HG03520 (cell line): ENCODE measurements around the gene SRGAP3.

Source experiments
- ATAC-seq: cut with Tn5 transposase; IDR thresholded peaks from one replicate; pipeline ENCODE4 v1.9.1; 2021; ENCODE audit warnings: mild to moderate bottlenecking, moderate library complexity; ENCODE audit not compliant: unreplicated experiment

Gene SRGAP3

DNA sequence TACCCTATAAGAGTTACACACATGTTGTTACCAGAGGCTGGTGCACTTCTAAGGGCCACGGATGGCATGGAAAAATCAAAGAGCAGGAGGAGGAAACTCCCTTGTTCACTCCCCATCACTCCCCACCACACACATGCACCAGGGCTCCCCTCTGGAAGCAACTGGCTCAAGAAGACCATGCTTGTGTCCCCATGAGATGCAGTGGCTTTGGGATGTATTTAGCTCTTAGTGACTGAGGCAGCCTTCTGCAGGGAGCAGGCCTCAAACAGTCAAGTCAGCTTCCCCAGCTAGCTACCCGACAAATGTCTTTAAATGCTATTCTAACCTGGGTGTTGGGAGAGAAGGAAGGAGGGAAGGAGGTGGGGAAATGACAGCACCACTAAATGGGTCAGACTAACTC is 253.2 kb downstream of the SRGAP3 start:
- no peak for ATAC-seq

- ATAC-seq: no peak
Observed at GRCh38 chr3:8994226-8994625, 255.2 kb downstream of the SRGAP3 start.

- ATAC-seq: no peak
Observed at GRCh38 chr3:8993331-8993730, 256.1 kb downstream of the SRGAP3 start.

- no peak for ATAC-seq
Observed at GRCh38 chr3:8992854-8993253, 256.6 kb downstream of the SRGAP3 start.

- ATAC-seq: no peak
Observed at GRCh38 chr3:8992199-8992598, 257.2 kb downstream of the SRGAP3 start.

GRCh38 chr3:8990266-8991215 is 258.9 kb downstream of the SRGAP3 start:
- ATAC-seq: no peak

DNA sequence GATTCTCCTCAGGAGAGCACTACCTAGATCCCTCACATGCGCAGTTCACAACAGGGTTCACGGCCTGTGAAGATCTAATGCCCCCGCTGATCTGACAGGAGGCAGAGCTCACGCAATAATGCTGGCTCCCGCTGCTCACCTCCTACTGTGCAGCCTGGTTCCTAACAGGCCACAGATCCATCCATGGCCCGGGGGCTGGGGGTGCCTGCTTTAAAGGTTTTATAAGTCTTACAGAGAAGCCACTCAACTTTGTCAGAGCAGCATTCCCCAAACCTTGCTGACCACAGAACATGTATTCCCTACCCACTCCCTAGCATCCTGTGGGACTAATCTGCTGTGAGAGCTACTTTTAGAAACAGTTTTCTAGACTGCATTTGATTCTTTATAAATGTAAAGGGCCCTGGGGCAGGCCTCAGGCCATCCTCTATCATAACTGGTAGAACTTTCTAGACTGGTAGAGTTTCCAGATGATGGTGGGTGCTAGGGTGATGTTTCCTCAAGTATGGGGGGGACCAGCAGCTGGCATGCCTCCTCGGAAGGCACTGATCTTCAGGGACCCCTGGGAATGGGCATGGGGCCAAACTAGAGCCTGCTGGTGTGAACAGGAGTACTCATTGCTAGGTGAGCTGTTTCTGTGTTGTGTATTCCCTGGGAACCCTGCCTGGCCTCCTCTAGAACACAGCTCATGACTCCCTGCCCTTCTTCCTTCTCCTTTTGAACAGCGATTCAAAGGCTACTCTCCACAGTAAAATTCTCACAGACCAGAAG is 260.5 kb downstream of the SRGAP3 start:
- no peak for ATAC-seq

GRCh38 chr3:8988384-8988655 is 261.1 kb downstream of the SRGAP3 start:
- no peak for ATAC-seq

GRCh38 chr3:8987645-8988383 is 261.6 kb downstream of the SRGAP3 start:
- ATAC-seq: peak; percentile 81

- no peak for ATAC-seq
Observed at GRCh38 chr3:8987226-8987625, 262.2 kb downstream of the SRGAP3 start.

GRCh38 chr3:8986741-8987140 is 262.7 kb downstream of the SRGAP3 start:
- no peak for ATAC-seq

DNA sequence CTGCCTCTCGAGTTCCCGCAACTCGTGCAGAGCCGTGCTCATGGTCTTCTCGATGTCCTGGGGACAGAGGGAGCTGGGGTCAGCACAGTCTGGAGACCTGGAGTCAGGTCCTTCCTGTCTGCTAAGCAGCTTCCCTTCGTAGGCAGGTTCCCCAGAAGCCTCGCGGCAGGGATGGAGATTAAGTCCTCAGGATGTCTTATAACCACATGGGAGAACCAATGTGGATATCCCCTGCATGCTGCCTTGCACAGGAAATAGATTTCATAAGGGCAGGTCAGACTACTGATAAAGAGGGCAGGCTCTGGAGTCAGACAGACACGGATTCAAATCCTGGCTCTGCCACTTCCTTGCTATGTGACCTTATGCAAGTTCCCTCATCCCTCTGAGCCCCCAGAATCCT is 263.6 kb downstream of the SRGAP3 start:
- no peak for ATAC-seq

- no peak for ATAC-seq
Observed at GRCh38 chr3:8985411-8985831, 264.0 kb downstream of the SRGAP3 start.

DNA sequence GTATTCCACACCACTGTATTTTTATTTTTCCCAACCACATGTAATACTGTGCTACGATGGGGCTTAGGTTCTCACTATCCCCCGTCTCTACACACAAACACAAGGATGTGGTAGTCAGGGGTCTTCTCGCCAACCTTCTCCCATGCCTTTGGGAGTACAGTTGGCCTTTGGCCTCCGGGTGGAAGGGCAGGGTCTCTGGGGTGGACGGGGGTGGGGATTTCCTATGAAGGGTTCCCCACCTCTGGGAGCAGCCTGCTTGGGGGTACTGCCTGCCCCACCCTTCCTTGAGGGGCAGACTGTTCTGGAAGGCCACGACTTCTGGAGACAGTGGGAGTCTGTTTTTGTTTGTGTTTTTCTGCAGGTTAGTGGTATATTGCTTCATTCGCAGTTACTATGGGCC is 264.9 kb downstream of the SRGAP3 start:
- ATAC-seq: no peak

GRCh38 chr3:8984081-8984480 is 265.4 kb downstream of the SRGAP3 start:
- no peak for ATAC-seq

DNA sequence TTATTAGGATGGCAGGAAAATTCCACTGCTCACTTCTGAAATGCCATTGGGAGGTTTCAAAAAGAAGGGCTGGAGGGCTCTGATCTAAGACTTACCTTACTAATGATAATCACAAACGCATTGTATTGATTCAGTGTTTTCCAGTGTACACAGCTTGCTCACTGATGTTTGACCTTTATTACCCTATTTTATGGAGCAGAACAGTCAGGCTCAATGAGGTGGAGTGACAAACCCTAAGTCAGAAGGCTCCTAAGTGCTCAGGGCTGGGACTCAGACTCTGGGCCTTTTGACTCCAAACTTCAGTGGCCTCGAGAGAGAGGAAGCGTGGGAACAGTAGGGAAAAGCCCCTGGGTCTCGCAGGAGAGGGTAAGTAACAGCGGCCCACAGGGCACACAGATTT is 265.9 kb downstream of the SRGAP3 start:
- no peak for ATAC-seq

GRCh38 chr3:8983026-8983425 is 266.4 kb downstream of the SRGAP3 start:
- no peak for ATAC-seq

DNA sequence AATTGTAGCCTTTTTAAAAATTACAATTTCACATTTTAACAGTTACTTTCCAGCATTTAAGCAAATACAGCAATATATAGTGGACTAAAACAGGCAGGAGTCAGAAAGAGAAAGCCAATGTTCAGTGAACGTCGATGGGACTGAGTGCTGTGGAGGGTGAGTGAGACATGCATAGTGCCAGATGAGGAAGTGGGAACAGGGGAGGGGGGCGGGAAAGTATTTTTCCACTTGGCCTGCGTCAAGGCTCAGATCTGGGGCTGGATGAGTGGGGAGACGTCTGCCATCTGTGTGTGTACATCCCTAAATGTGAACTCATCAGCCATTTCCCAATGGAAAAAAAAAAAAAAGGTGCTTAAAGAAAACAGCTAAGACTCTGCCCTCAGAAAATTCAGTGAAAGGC is 266.9 kb downstream of the SRGAP3 start:
- no peak for ATAC-seq

GRCh38 chr3:8981700-8982099 is 267.7 kb downstream of the SRGAP3 start:
- ATAC-seq: no peak

GRCh38 chr3:8981296-8981695 is 268.1 kb downstream of the SRGAP3 start:
- ATAC-seq: no peak

GRCh38 chr3:8980756-8981257 is 268.6 kb downstream of the SRGAP3 start:
- ATAC-seq: no peak
